HG03460 (cell line): ENCODE data around the gene YKT6.
A peak's percentile ranks its signal among the peaks of the same experiment; 100 is the strongest.

Source experiments
- ATAC-seq: cut with Tn5 transposase; IDR thresholded peaks from one replicate; pipeline ENCODE4 v1.9.1; 2021; ENCODE audit not compliant: unreplicated experiment

Gene YKT6

DNA sequence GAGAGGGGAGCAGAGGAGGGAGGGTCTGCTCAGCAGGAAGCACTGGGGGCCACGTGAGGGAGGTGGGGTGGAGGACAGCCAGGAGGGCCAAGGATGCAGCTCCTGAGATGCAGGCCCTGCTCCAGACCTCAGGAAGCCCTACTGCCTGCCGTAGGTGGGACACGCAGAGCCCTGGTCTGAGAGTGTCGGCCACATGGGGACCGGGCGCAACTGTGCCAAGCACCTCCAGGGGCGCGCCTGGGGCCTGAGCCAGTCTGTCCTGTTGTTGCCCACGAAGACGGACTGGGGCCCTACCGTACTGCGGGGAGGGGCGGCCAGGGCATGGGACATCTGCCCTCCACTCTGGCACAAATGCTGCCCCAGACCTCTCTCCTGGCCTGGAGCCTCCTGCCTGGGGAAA, 31.6 kb downstream of the YKT6 start:
- no peak for ATAC-seq

DNA sequence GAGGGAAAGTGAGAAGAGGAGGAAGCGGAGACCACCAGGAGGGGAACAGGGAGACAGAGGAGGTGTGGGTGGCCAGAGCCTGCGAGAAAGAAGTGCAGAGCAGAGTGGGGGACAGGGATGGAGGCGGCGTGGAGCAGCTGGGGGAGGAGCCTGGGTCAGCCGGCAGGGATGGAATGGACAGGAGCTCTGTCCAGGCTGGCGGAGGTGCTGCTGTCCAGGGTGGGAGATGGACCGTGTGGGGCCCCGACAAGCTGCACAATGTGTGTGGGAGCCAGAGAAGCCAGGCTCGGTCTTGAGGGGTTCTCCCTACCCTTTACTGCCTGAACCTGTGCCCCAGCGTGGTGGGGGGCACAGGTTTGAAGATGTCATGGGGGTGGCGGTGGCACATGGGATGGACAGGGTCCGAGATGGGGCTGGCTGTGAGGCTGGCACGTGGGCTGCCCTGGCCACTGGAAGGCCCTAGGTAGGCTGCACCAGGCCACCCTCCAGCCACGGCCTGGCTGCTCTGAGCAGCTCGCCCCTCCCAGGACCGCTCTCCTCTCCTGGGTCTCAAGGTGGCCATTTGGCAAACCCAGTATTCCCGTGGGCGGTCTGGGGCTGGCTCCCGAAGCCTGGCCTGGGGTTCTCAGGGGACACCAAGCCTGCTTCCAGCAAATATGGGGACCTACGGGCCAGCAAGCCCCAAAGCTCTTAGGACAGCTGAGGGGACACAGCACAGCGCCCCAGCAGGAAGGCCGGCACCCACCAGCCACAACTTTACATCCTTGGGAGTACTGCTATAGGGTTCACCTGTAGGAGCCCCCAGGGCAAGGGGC, 32.3 kb downstream of the YKT6 start:
- no peak for ATAC-seq

- no peak for ATAC-seq
Measured at GRCh38 chr7:44235066-44235465, 34.3 kb downstream of the YKT6 start.

DNA sequence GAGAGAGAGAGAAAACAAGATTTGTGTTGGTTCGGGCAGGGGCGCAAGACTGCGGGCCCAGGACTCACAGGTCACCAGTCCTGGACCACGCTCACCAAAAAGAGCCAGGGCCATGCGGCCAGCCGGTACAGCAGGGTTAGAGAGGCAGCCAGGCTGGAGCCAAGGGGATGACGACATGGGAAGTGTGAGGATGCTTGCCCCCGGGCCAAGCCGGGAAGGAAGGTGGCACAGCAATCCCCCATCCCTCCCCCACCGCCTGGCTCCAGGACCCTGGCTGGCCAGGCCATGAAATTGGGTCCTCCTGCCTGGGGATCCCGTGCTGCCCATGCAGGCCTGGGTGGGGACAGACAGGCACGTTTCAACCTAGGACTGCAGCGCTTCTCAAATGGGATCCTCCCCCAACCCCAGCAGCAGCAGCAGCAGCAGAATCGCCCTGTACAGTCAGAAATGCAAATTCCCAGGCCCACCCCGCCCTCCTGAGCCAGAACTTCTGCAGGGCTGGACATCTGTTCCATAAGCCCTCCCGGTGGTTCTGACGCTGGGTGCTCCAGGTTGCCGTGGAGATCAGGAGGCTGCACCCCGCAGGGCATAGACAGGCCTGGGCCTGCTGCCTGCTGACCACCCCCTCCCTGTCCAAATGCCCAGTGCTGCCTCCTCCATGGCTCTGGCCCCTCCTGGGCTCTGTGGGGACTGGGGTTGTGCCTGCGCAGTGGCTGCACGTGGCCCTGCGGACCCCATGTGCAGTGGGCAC, 35.0 kb downstream of the YKT6 start:
- ATAC-seq: no peak

GRCh38 chr7:44236333-44236728, 35.6 kb downstream of the YKT6 start:
- no peak for ATAC-seq

DNA sequence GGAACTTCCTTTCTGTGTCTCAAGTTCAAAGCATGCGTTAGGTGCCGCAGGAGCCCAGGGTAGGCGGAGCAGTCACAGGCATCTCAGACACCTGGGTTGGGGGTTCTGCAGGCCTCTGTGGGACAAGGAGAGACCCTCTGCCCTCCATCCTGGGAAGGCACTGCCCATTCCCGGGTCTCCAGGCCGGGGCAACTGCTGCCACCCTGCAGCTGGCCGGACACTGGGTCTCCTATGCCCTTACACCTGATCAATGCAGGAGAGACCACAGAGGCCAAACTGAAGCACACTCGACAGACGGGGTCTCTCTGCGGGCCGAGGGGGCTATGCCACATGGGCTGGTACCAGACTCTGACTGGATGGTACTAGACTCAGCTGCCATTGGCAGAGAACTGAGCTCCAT, 36.9 kb downstream of the YKT6 start:
- ATAC-seq: no peak

- no peak for ATAC-seq
Measured at GRCh38 chr7:44238116-44238695, 37.4 kb downstream of the YKT6 start.

DNA sequence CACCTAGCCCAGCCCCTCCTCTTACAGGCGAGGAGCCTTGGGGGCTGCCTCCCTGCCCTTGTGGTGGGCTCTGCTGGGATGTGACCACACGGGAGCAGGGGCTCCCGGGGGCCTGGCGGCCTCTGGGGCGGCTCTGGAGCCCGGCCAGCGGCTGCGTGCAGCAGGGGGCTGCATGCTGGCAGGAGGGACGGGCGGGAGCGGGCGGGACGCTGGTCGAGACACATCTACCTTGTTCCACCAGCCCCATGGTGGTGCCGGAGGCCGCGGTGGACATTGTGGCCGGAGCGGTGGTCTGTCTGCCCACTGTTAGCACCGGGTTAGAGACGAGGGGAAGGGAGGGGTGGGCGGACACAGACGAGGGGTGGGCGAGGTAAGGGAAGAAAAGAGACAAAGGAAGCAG, 38.6 kb downstream of the YKT6 start:
- no peak for ATAC-seq

DNA sequence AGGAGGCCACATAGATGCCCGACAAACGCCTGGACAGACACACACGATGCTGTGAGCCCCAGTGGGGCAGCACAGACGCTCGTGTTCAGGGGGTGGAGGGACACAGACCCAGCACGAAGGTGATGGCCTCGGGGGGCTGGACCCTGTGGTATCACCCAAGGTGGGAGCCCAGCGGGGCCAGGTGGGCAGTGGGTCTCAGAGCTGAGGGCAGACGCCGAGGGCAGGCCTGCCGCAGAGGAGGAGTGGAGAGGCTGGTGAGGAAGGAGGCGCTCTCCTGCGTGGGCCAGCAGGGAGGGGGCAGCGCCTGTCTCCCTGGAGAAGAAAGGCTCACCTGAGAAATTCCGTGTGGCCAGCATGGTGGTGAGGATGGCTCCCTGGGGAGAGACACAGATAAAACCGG, 39.6 kb downstream of the YKT6 start:
- no peak for ATAC-seq

- ATAC-seq: peak; percentile 74
Measured at GRCh38 chr7:44240983-44241510, 40.3 kb downstream of the YKT6 start.

GRCh38 chr7:44242091-44242490, 41.3 kb downstream of the YKT6 start:
- ATAC-seq: no peak

GRCh38 chr7:44244282-44244681, 43.5 kb downstream of the YKT6 start:
- ATAC-seq: no peak

DNA sequence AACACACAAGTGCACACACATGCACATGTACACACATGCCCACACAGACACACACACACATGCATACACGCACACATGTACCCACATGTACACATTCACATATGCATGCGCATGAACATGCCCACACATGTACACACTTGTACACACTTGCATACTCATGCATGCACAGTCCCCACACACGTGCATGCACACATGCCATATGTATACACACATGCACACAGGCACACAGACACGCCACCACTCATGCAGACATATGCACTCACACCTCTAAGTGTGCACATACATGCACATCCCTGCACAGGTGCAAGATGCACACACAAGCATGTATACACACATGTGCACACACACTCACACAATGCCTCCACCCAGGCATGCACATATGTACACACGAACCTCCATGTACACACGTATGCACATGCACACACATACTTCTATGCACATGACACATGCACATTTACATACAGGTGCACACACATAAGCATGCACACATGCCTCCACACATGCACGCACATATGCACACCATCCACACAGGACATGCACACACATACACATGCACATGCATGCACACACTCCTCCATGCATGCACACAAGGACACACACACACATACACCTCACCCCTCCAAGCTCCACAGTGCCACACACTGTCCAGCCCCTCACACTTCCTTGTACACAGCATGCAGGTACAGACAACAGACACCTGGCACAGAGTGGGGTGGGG, 45.8 kb downstream of the YKT6 start:
- ATAC-seq: no peak

DNA sequence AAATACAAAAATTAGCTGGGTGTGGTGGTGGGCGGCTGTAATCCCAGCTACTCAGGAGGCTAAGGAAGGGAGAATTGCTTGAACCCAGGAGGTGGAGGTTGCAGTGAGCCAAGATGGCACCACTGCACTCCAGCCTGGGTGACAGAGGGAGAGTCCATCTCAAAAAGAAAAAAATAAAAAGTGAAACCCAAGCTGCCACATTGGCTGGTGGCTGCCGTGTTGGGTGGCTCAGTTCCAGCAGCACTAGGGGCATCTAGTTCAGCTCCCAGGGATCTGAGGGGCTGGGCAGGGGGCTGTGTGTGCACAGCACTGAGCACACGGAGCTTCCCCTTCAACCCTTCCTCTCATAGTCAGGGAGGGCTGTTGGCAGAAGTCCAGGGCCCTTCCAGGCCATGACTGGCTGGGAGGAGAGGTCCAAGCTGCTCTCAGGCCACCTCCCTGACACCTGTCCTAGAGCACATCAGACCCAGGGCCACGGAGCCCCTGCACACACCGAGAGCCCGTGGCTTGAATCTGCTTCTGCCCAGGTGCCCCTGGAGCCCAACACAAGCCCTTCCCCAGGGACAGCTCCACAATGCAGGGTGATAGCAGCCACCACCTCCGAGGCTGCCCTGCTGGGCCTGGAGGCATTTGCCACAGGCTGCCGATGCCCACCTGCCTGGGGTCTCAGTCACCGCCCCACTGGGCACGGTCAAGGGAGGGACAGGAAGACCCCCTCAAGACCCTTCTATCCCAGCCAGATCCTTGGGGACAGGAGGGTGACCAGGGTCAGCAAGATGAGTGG, 47.3 kb downstream of the YKT6 start:
- no peak for ATAC-seq

GRCh38 chr7:44249639-44250234, 49.0 kb downstream of the YKT6 start:
- no peak for ATAC-seq

- no peak for ATAC-seq
Measured at GRCh38 chr7:44251269-44251668, 50.5 kb downstream of the YKT6 start.

GRCh38 chr7:44251881-44252280, 51.1 kb downstream of the YKT6 start:
- no peak for ATAC-seq

DNA sequence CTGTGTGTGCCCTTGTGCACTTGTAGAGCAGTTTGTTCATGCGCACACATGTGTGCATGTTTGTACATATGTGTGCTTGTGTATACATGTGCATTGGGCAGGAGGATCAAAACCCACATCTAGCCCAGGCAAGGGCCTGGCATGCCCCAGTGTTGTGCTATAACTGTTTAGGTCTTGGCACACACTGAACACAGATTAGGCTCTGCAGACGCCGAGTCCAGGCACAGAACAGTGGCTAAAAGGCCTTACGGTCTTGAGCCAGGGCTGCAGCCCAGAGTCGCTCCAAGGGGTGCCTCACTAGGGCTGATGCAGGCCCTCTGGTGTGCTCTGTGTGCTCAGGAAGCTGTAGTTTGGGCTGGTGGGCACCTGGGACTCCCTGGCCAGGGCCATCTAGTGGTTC, 55.7 kb downstream of the YKT6 start:
- no peak for ATAC-seq

- no peak for ATAC-seq
Measured at GRCh38 chr7:44257213-44257612, 56.4 kb downstream of the YKT6 start.
